PC-3 (cell line): Measurements from ENCODE around the gene OTOL1. TPM values are rescaled to one million over a fixed set of nuclear protein-coding genes. Genes with fewer than 3 reads are reported as not detected.

Experiments
- ATAC-seq: fragments of 200-7000 bp; cut with Tn5 transposase; 2 replicates; pipeline ENCODE4 v1.9.1; 2020; ENCODE audit warnings: mild to moderate bottlenecking, moderate library complexity
- BruUV-seq: library from RNA; stranded (reverse); fragments of 400-500 nt; replicated peaks from 2 replicates; lab custom pipeline; 2021; lab: Mats Ljungman, UMichigan
- CTCF ChIA-PET: fragments of 300-600 bp; sonication (Branson Sonifier 250); formaldehyde crosslinking; loops from one replicate; lab custom pipeline; 2022; ENCODE audit warnings: antibody characterized with exemption; lab: Charles Lee
- POLR2A ChIA-PET: fragments of 300-600 bp; sonication (Branson Sonifier 250); formaldehyde crosslinking; loops from one replicate; lab custom pipeline; 2022; ENCODE audit warnings: antibody characterized with exemption; ENCODE audit not compliant: unreplicated experiment; lab: Charles Lee
- DNase-seq: peaks from one replicate; pipeline ENCODE4 v3.0.0-alpha.2; 2015
- H2AFZ ChIP-seq: fragments of 300-600 bp; sonication (generic); 2 replicates; pipeline ENCODE4 v1.6.0; 2016; ENCODE audit warnings: antibody characterized with exemption, low read length
- H3F3A ChIP-seq: fragments of 300-600 bp; sonication (generic); one replicate; pipeline ENCODE4 v1.6.0; 2017; ENCODE audit warnings: antibody characterized with exemption, low read length, control low read depth, mild to moderate bottlenecking; ENCODE audit not compliant: unreplicated experiment
- H3K27ac ChIP-seq: fragments of 300-600 bp; sonication (generic); 2 replicates; pipeline ENCODE4 v1.5.1; 2016; ENCODE audit warnings: mild to moderate bottlenecking, low read length
- H3K27me3 ChIP-seq: fragments of 300-600 bp; sonication (generic); 2 replicates; pipeline ENCODE4 v1.6.1; 2016; ENCODE audit warnings: low read length, mixed read lengths
- H3K36me3 ChIP-seq: fragments of 300-600 bp; sonication (generic); 2 replicates; pipeline ENCODE4 v1.6.1; 2016; ENCODE audit warnings: low read depth, mixed run types, low read length, mixed read lengths
- H3K4me1 ChIP-seq: fragments of 300-600 bp; sonication (generic); 2 replicates; pipeline ENCODE4 v1.5.1; 2016; ENCODE audit warnings: low read length; ENCODE audit not compliant: insufficient read depth
- H3K4me2 ChIP-seq: fragments of 300-600 bp; sonication (generic); 2 replicates; pipeline ENCODE4 v1.6.0; 2016; ENCODE audit warnings: low read length
- H3K4me3 ChIP-seq: fragments of 300-600 bp; sonication (generic); 2 replicates; pipeline ENCODE4 v1.5.1; 2016; ENCODE audit warnings: mild to moderate bottlenecking, low read length, mixed read lengths
- H3K79me2 ChIP-seq: fragments of 300-600 bp; sonication (generic); 2 replicates; pipeline ENCODE4 v1.6.1; 2017; ENCODE audit warnings: low read length, mixed read lengths
- H3K9ac ChIP-seq: fragments of 300-600 bp; sonication (generic); 2 replicates; pipeline ENCODE4 v1.6.0; 2016; ENCODE audit warnings: mild to moderate bottlenecking, low read length
- H3K9me2 ChIP-seq: fragments of 300-600 bp; sonication (generic); replicated peaks from 2 replicates; pipeline ENCODE4 v1.6.1; 2016; ENCODE audit warnings: mixed run types, low read length, mixed read lengths
- H3K9me3 ChIP-seq: fragments of 300-600 bp; sonication (generic); 2 replicates; pipeline ENCODE4 v1.6.1; 2016; ENCODE audit warnings: low read length, mixed read lengths
- H4K20me1 ChIP-seq: fragments of 300-600 bp; sonication (generic); 2 replicates; pipeline ENCODE4 v1.6.1; 2016; ENCODE audit warnings: low read length, mixed read lengths
- CTCF ChIP-seq: fragments of 300-600 bp; sonication (generic); conservative IDR thresholded peaks from 2 replicates; pipeline ENCODE4 v1.5.1; 2017; ENCODE audit warnings: antibody characterized with exemption, low read depth, mild to moderate bottlenecking, low read length
- EZH2 ChIP-seq: fragments of 300-600 bp; sonication (generic); IDR thresholded peaks from one replicate; pipeline ENCODE4 v1.6.1; 2017; ENCODE audit warnings: antibody characterized with exemption, mild to moderate bottlenecking, low read length; ENCODE audit not compliant: unreplicated experiment
- EZH2phosphoT487 ChIP-seq: fragments of 300-600 bp; sonication (generic); IDR thresholded peaks from 2 replicates; pipeline ENCODE4 v1.6.1; 2018; ENCODE audit warnings: mild to moderate bottlenecking, antibody characterized with exemption, low read length, borderline replicate concordance
- intact Hi-C: fragments of 100-400 bp; cut with micrococcal nuclease; formaldehyde crosslinking; loops from 2 replicates; pipeline ENCODE4 v1.9.0; 2023
- total RNA-seq: library from RNA; depleted of rRNA; stranded (reverse); fragments of >200 nt; gene quantifications from 2 replicates; pipeline ENCODE4 v1.2.3, GENCODE V29; 2014

Gene OTOL1
- total RNA-seq, 1 experiment from 2014 or later, result not detected

GRCh38 chr3:161531930-161532329, 35.3 kb downstream of the OTOL1 start:
- H3K36me3 ChIP-seq, result no peaks in the 10 kb centered on the region
- CTCF ChIA-PET, result no interaction called here
- POLR2A ChIA-PET, result no interaction called here
- intact Hi-C loops, result no loop called here
- no peak for ATAC-seq
- H3K4me1 ChIP-seq, result no peaks in the 10 kb centered on the region
- no peaks in the 10 kb centered on the region for H3K79me2 ChIP-seq
- no peak overlapping the region for H3K9ac ChIP-seq
- H3K4me2 ChIP-seq, result no peak overlapping the region
- no TSS peak for BruUV-seq
- TF ChIP-seq CTCF, result no peak
- no peak for TF ChIP-seq EZH2phosphoT487
- TF ChIP-seq EZH2, result no peak
- H3K9me2 ChIP-seq, result no peaks in the 10 kb centered on the region
- no peaks in the 10 kb centered on the region for H3K9me3 ChIP-seq
- H3K4me3 ChIP-seq, result no peak overlapping the region
- no peaks in the 10 kb centered on the region for H3K27me3 ChIP-seq
- H4K20me1 ChIP-seq, result no peaks in the 10 kb centered on the region
- H3F3A ChIP-seq, result no peaks in the 10 kb centered on the region
- no peak for DNase-seq
- H2AFZ ChIP-seq, result no peak overlapping the region
- H3K27ac ChIP-seq, result no peak overlapping the region

GRCh38 chr3:161540594-161540993, 44.0 kb downstream of the OTOL1 start:
- Histone ChIP-seq H3K36me3 (no peaks in the 10 kb centered on the region), H3K4me3 (no peak overlapping the region), H3K4me2 (no peak overlapping the region), H3K27ac (no peak overlapping the region), H3K27me3 (no peaks in the 10 kb centered on the region), H4K20me1 (no peaks in the 10 kb centered on the region), H3K79me2 (no peaks in the 10 kb centered on the region), H3K9ac (no peak overlapping the region), H3F3A (no peaks in the 10 kb centered on the region), H3K9me3 (no peaks in the 10 kb centered on the region), H3K9me2 (no peaks in the 10 kb centered on the region), H2AFZ (no peak overlapping the region), H3K4me1 (no peaks in the 10 kb centered on the region)
- intact Hi-C loops, result no loop called here
- no TSS peak for BruUV-seq
- DNase-seq (no peak), ATAC-seq (no peak)
- TF ChIP-seq EZH2phosphoT487 (no peak), CTCF (no peak), EZH2 (no peak)
- ChIA-PET POLR2A (no interaction called here), CTCF (no interaction called here)

- intact Hi-C loops, result no loop called here
- Histone ChIP-seq H2AFZ (no peak overlapping the region), H3K36me3 (no peaks in the 10 kb centered on the region), H3K27ac (no peak overlapping the region), H3K79me2 (no peaks in the 10 kb centered on the region), H3K9ac (no peak overlapping the region), H3K9me3 (no peaks in the 10 kb centered on the region), H3K4me3 (no peak overlapping the region), H3F3A (no peaks in the 10 kb centered on the region), H3K27me3 (no peaks in the 10 kb centered on the region), H4K20me1 (no peaks in the 10 kb centered on the region), H3K4me1 (no peaks in the 10 kb centered on the region), H3K9me2 (no peaks in the 10 kb centered on the region), H3K4me2 (no peak overlapping the region)
- no peak for TF ChIP-seq EZH2phosphoT487
- POLR2A ChIA-PET, result no interaction called here
- peak; percentile 28 for DNase-seq
- ATAC-seq, result no peak
- no TSS peak for BruUV-seq
- CTCF ChIA-PET, result no interaction called here
Observed at GRCh38 chr3:161545824-161546223, 49.2 kb downstream of the OTOL1 start.
